Spleen (tissue), 11 donors: ENCODE results near the gene ZBTB49. TPM values are rescaled to one million over a fixed set of nuclear protein-coding genes. Genes with fewer than 3 reads are reported as not detected.

ENCODE experiments used
- DNase-seq: peaks from one replicate; pipeline ENCODE4 v3.0.0-alpha.2; 2020
- H3K27ac ChIP-seq, 8 donors: fragments of 200-600 bp; sonication (generic) in 7 of 8; 1 replicate in 4 of 8; 2 replicates in 4 of 8; pipeline versions ENCODE4 v1.5.0 to v1.8.0; 2016 to 2021; ENCODE audit warnings: inconsistent platforms in 4 of 8, mild to moderate bottlenecking in 4 of 8, moderate library complexity in 1 of 8
- H3K27me3 ChIP-seq, 7 donors: fragments of 200-600 bp; sonication (generic) in 6 of 7; replicated peaks in 1 of 7; 1 replicate in 4 of 7; 2 replicates in 3 of 7; pipeline versions ENCODE4 v1.5.0 to v1.8.0; 2016 to 2021; ENCODE audit warnings: inconsistent platforms in 3 of 7, mild to moderate bottlenecking in 1 of 7
- H3K36me3 ChIP-seq, 6 donors: fragments of 200-600 bp; sonication (generic) in 5 of 6; 1 replicate in 4 of 6; 2 replicates in 2 of 6; pipeline versions ENCODE4 v1.5.0 to v1.8.0; 2016 to 2021; ENCODE audit warnings: inconsistent platforms in 2 of 6
- H3K4me1 ChIP-seq, 6 donors: fragments of 200-600 bp; sonication (generic) in 5 of 6; 1 replicate in 3 of 6; 2 replicates in 3 of 6; pipeline versions ENCODE4 v1.5.0 to v1.8.0; 2016 to 2021; ENCODE audit warnings: inconsistent platforms in 3 of 6
- H3K4me3 ChIP-seq, 8 donors: fragments of 200-600 bp; sonication (generic) in 7 of 8; 1 replicate in 4 of 8; 2 replicates in 4 of 8; pipeline versions ENCODE4 v1.5.0 to v1.8.0; 2016 to 2021; ENCODE audit warnings: inconsistent platforms in 4 of 8, mild to moderate bottlenecking in 4 of 8, moderate library complexity in 2 of 8
- H3K9me3 ChIP-seq, 8 donors: fragments of 200-600 bp; sonication (generic) in 7 of 8; 1 replicate in 4 of 8; 2 replicates in 4 of 8; pipeline versions ENCODE4 v1.5.0 to v1.8.0; 2016 to 2021; ENCODE audit warnings: inconsistent platforms in 4 of 8
- POLR2A ChIP-seq, 3 donors: fragments of 450-650 bp; IDR thresholded peaks; one replicate each; pipeline ENCODE4 v1.5.1; 2017; ENCODE audit warnings: antibody characterized with exemption in 3 of 3, mild to moderate bottlenecking in 1 of 3
- POLR2AphosphoS5 ChIP-seq, 3 donors: sonication (generic); formaldehyde crosslinking; IDR thresholded peaks; one replicate each; pipeline ENCODE4 v1.5.1; 2017; ENCODE audit warnings: antibody characterized with exemption in 3 of 3
- WGBS, 5 donors: extraction: QIAGEN DNeasy Blood & Tissue Kit in 3 of 5; methylation state at CpG; one replicate each; pipeline versions ENCODE4 v1.1.5 to v1.1.7; 2013 to 2018; 5-methylcytosine and 5-hydroxymethylcytosine counted together
- intact Hi-C: fragments of 100-400 bp; cut with DNase I; formaldehyde crosslinking; loops from one replicate; pipeline ENCODE4 v1.15.0; 2023; ENCODE audit warnings: low total_unique reads
- polyA plus RNA-seq, 3 donors: library from polyadenylated mRNA; stranded (reverse); fragments of 200-250 nt; gene quantifications; one replicate each; pipeline ENCODE4 v1.2.1, GENCODE V29; 2013
- total RNA-seq, 7 donors: library from RNA; depleted of rRNA in 3 of 7; stranded (reverse); fragments of >200 nt in 3 of 7; fragmentation: NEBNext Ultra II Directional in 4 of 7; extraction: Animal tissue kit (Norgen Biotek cat#: 25700) in 4 of 7; gene quantifications; one replicate each; pipeline versions ENCODE4 v1.1.0 to v1.2.1, GENCODE V29; 2016 to 2021
- TF ChIP-seq, protein P1 (sequence below), 11 experiments: fragments of 200-600 bp in 7 of 11; fragments of 450-650 bp in 4 of 11; sonication (generic) in 4 of 11; IDR thresholded peaks in 8 of 11; conservative IDR thresholded peaks in 3 of 11; 1 replicate in 7 of 11; 2 replicates in 4 of 11; pipeline versions ENCODE4 v1.4.0 to v1.8.0; 2016 to 2021; ENCODE audit warnings: antibody characterized with exemption in 11 of 11, inconsistent platforms in 4 of 11, mild to moderate bottlenecking in 1 of 11
- donor health status: healthy with polysubstance abuse.
- donor health status: DM: no; HTN: no; CAD: no; lungs with moderate emphysema.
- donor health status: DM: no; HTN: no; CAD: no.
- donor health status: Bipolar disorder and iron deficiency.
- donor health status: healthy.
- donor health status: DM: no; HTN: no; CAD: no.
- donor health status: DM: yes; HTN: yes; CAD: no.

The ZBTB49 gene
- total and polyA plus RNA-seq, 10 donors, result 2.7 to 25.4 (median 10.8) TPM

- no peaks in the 10 kb centered on the region for H3K36me3 ChIP-seq
- no peak overlapping the region for H3K4me3 ChIP-seq
- TF ChIP-seq, protein P1, sequence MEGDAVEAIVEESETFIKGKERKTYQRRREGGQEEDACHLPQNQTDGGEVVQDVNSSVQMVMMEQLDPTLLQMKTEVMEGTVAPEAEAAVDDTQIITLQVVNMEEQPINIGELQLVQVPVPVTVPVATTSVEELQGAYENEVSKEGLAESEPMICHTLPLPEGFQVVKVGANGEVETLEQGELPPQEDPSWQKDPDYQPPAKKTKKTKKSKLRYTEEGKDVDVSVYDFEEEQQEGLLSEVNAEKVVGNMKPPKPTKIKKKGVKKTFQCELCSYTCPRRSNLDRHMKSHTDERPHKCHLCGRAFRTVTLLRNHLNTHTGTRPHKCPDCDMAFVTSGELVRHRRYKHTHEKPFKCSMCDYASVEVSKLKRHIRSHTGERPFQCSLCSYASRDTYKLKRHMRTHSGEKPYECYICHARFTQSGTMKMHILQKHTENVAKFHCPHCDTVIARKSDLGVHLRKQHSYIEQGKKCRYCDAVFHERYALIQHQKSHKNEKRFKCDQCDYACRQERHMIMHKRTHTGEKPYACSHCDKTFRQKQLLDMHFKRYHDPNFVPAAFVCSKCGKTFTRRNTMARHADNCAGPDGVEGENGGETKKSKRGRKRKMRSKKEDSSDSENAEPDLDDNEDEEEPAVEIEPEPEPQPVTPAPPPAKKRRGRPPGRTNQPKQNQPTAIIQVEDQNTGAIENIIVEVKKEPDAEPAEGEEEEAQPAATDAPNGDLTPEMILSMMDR (IDR thresholded peaks at IDR 0.05 in 8 of 11, conservative IDR thresholded peaks at IDR 0.05 in 3 of 11), result no peak
- TF ChIP-seq POLR2AphosphoS5 (IDR thresholded peaks at IDR 0.05) (no peak), POLR2A (IDR thresholded peaks at IDR 0.05) (no peak)
- no peak overlapping the region for H3K27ac ChIP-seq
- peaks cover 0 to 14% (median 3%) of the 10 kb centered on the region in 8 donors for H3K9me3 ChIP-seq
- H3K27me3 ChIP-seq, result peaks cover 0 to 24% (median 3%) of the 10 kb centered on the region in 7 donors
- intact Hi-C loops, result no loop called here
- 76 to 84% (median 82%) methylated on average over 9 of the region's 9 CpGs for WGBS, 5 donors
- DNase-seq, result no peak
- H3K4me1 ChIP-seq, result no peaks in the 10 kb centered on the region
Observed at GRCh38 chr4:4364486-4365208, 74.6 kb downstream of the ZBTB49 start.

- no peak for TF ChIP-seq POLR2AphosphoS5 (IDR thresholded peaks at IDR 0.05)
- TF ChIP-seq, protein P1 (IDR thresholded peaks at IDR 0.05 in 8 of 11, conservative IDR thresholded peaks at IDR 0.05 in 3 of 11), result no peak
- TF ChIP-seq POLR2A (IDR thresholded peaks at IDR 0.05), result no peak
- Histone ChIP-seq H3K9me3 (peaks cover 0 to 14% (median 4%) of the 10 kb centered on the region in 8 donors), H3K27ac (no peak overlapping the region), H3K36me3 (no peaks in the 10 kb centered on the region), H3K27me3 (peaks cover 0 to 16% (median 0%) of the 10 kb centered on the region in 7 donors), H3K4me3 (no peak overlapping the region), H3K4me1 (no peaks in the 10 kb centered on the region)
- 65 to 85% (median 74%) methylated on average over 10 to 11 of the region's 11 CpGs for WGBS, 5 donors
- DNase-seq, result no peak
- intact Hi-C loops, result no loop called here
Observed at GRCh38 chr4:4368809-4369580, 78.9 kb downstream of the ZBTB49 start.

Other genes starting within 250 kb of the ZBTB49 start
- not detected for gene OTOP1, start 63.3 kb upstream of the ZBTB49 start, total RNA-seq
- not detected for gene OTOP1, start 63.3 kb upstream of the ZBTB49 start, polyA plus RNA-seq
- gene TMEM128, start 42.0 kb upstream of the ZBTB49 start, total RNA-seq, result 10 to 100 TPM; 16.3 to 25.6 (median 21.0) TPM
- 10 to 100 TPM; 19.0 to 25.5 (median 23.3) TPM for gene TMEM128, start 42.0 kb upstream of the ZBTB49 start, polyA plus RNA-seq
- gene LYAR, start 97 bp upstream of the ZBTB49 start, total RNA-seq, result 10 to 100 TPM; 16.7 to 29.3 (median 23.3) TPM
- 10 to 100 TPM; 13.5 to 24.6 (median 19.3) TPM for gene LYAR, start 97 bp upstream of the ZBTB49 start, polyA plus RNA-seq
- gene NSG1, start 96.9 kb downstream of the ZBTB49 start, total RNA-seq, result 1 to 10 TPM in 6 of 7 donors, under 1 TPM in 1; 0.66 to 4.1 (median 1.9) TPM
- gene NSG1, start 96.9 kb downstream of the ZBTB49 start, polyA plus RNA-seq, result under 1 TPM; 0.22 to 0.83 (median 0.26) TPM